HepG2 (cell line): ENCODE measurements around the gene GDF7. TPM values are rescaled to one million over a fixed set of nuclear protein-coding genes. Genes with fewer than 3 reads are reported as not detected.

ENCODE experiments used
- ATF5 ChIP-seq: sonication (generic); formaldehyde crosslinking; IDR thresholded peaks from 2 replicates; pipeline ENCODE4 v1.4.0; 2020; ENCODE audit warnings: mild to moderate bottlenecking, low read depth, missing genetic modification reagents
- ATF6 ChIP-seq: sonication (generic); formaldehyde crosslinking; conservative IDR thresholded peaks from 2 replicates; pipeline ENCODE4 v1.4.0; 2020; ENCODE audit warnings: missing genetic modification reagents
- GFI1 ChIP-seq: sonication (generic); formaldehyde crosslinking; IDR thresholded peaks from 2 replicates; pipeline ENCODE4 v1.5.0; 2020; ENCODE audit warnings: missing genetic modification reagents, mild to moderate bottlenecking, borderline replicate concordance
- SETDB1 ChIP-seq: sonication (generic); formaldehyde crosslinking; IDR thresholded peaks from 2 replicates; pipeline ENCODE4 v1.5.1; 2020; ENCODE audit warnings: missing genetic modification reagents, mild to moderate bottlenecking, borderline replicate concordance
- SNAPC4 ChIP-seq: sonication (generic); formaldehyde crosslinking; IDR thresholded peaks from 2 replicates; pipeline ENCODE4 v1.4.0; 2020; ENCODE audit warnings: mild to moderate bottlenecking, missing genetic modification reagents
- SP2 ChIP-seq: sonication (generic); formaldehyde crosslinking; IDR thresholded peaks from 2 replicates; pipeline ENCODE4 v1.5.1; 2020; ENCODE audit warnings: mild to moderate bottlenecking, missing genetic modification reagents
- ZBTB7A ChIP-seq: sonication (generic); formaldehyde crosslinking; IDR thresholded peaks from 2 replicates; pipeline ENCODE4 v1.8.0; 2022; ENCODE audit warnings: mild to moderate bottlenecking, missing genetic modification reagents
- ZFP90 ChIP-seq: sonication (generic); formaldehyde crosslinking; IDR thresholded peaks from 2 replicates; pipeline ENCODE4 v1.8.0; 2022; ENCODE audit warnings: missing genetic modification reagents, mild to moderate bottlenecking, inconsistent platforms, borderline replicate concordance
- ZGPAT ChIP-seq: IDR thresholded peaks from 2 replicates; pipeline ENCODE4 v1.6.1; 2016; ENCODE audit warnings: mild to moderate bottlenecking
- ZNF432 ChIP-seq: sonication (generic); formaldehyde crosslinking; IDR thresholded peaks from 2 replicates; pipeline ENCODE4 v1.5.0; 2020; ENCODE audit warnings: missing genetic modification reagents, mild to moderate bottlenecking, borderline replicate concordance
- polyA plus RNA-seq, 8 experiments: library from polyadenylated mRNA; depleted of rRNA in 3 of 8; stranded (reverse) in 7 of 8; unstranded in 1 of 8; fragments of >200 nt; fragmentation: Illumina TruSeq in 4 of 8; extraction: Trizol in 4 of 8; gene quantifications; 2 replicates each; pipeline versions ENCODE4 v1.2.1 to v1.2.3, GENCODE V29; 2011 to 2016; ENCODE audit warnings: low read depth in 4 of 8, missing spikeins in 1 of 8, mixed read lengths in 1 of 8; ENCODE audit not compliant: insufficient read depth in 1 of 8
- total RNA-seq, 5 experiments: library from RNA; depleted of rRNA; stranded (reverse); fragments of >200 nt; fragmentation: Illumina TruSeq; extraction: Trizol; gene quantifications; 2 replicates each; pipeline ENCODE4 v1.2.3, GENCODE V29; 2016; ENCODE audit warnings: low read depth in 1 of 5
- TF ChIP-seq, protein P1 (sequence below): sonication (generic); formaldehyde crosslinking; conservative IDR thresholded peaks from 2 replicates; pipeline ENCODE4 v1.4.0; 2020; ENCODE audit warnings: mild to moderate bottlenecking, missing genetic modification reagents, moderate library complexity
- TF ChIP-seq, protein P2 (sequence below): sonication (generic); formaldehyde crosslinking; IDR thresholded peaks from 2 replicates; pipeline ENCODE4 v1.4.0; 2020; ENCODE audit warnings: low read depth, mild to moderate bottlenecking, missing genetic modification reagents

Gene GDF7
- total and polyA plus RNA-seq, 2 of the 13 experiments (the other 11 are each of a cell fraction or from before 2014, with no cell fraction given), result 1.6 to 15.0 TPM

DNA sequence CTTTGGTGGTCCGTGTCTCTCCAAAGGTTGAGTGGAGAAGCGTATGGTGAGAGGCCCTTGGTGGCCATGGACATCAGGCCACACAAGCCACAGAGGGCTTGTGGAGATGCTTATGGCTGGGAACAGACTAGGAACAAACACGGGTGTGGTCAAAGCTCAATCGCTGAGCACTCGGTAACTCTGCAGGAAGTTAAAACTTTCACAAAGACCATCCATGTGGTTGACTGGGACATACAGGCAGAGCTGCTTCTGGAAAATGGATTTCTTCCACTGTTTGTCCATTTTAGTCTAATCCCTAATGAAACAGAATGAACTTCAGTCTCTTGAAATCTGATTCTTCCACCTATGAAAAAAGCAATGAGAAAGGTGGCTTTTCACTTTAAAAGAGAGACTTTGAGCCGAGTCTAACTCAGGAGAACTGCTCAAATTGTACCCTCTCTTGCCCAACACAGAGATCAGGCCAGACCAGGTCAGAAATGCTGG is 17.7 kb downstream of the GDF7 start (continued):
- TF ChIP-seq ATF5 (CRISPR knock-in tag) (no peak), SETDB1 (CRISPR knock-in tag) (no peak), ZNF432 (CRISPR knock-in tag) (no peak), ZFP90 (no peak), ZGPAT (CRISPR knock-in tag) (no peak), ATF6 (CRISPR knock-in tag) (no peak; the same call in 1 of the 2 replicates), SP2 (CRISPR knock-in tag) (no peak), ZBTB7A (CRISPR knock-in tag) (0 out of 2 replicates have a peak, but pooled peaks have one; percentile 20), SNAPC4 (CRISPR knock-in tag) (no peak), GFI1 (CRISPR knock-in tag) (peak; percentile 71; the same call in 1 of the 2 replicates)
- TF ChIP-seq, protein P1, sequence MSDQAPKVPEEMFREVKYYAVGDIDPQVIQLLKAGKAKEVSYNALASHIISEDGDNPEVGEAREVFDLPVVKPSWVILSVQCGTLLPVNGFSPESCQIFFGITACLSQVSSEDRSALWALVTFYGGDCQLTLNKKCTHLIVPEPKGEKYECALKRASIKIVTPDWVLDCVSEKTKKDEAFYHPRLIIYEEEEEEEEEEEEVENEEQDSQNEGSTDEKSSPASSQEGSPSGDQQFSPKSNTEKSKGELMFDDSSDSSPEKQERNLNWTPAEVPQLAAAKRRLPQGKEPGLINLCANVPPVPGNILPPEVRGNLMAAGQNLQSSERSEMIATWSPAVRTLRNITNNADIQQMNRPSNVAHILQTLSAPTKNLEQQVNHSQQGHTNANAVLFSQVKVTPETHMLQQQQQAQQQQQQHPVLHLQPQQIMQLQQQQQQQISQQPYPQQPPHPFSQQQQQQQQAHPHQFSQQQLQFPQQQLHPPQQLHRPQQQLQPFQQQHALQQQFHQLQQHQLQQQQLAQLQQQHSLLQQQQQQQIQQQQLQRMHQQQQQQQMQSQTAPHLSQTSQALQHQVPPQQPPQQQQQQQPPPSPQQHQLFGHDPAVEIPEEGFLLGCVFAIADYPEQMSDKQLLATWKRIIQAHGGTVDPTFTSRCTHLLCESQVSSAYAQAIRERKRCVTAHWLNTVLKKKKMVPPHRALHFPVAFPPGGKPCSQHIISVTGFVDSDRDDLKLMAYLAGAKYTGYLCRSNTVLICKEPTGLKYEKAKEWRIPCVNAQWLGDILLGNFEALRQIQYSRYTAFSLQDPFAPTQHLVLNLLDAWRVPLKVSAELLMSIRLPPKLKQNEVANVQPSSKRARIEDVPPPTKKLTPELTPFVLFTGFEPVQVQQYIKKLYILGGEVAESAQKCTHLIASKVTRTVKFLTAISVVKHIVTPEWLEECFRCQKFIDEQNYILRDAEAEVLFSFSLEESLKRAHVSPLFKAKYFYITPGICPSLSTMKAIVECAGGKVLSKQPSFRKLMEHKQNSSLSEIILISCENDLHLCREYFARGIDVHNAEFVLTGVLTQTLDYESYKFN (CRISPR knock-in tag), result peak; percentile 86
- TF ChIP-seq, protein P2, sequence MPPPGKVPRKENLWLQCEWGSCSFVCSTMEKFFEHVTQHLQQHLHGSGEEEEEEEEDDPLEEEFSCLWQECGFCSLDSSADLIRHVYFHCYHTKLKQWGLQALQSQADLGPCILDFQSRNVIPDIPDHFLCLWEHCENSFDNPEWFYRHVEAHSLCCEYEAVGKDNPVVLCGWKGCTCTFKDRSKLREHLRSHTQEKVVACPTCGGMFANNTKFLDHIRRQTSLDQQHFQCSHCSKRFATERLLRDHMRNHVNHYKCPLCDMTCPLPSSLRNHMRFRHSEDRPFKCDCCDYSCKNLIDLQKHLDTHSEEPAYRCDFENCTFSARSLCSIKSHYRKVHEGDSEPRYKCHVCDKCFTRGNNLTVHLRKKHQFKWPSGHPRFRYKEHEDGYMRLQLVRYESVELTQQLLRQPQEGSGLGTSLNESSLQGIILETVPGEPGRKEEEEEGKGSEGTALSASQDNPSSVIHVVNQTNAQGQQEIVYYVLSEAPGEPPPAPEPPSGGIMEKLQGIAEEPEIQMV (CRISPR knock-in tag), result peak; percentile 82
